Stimulated activated CD4-positive, alpha-beta T cell treated with anti-CD3 and anti-CD28 coated beads, TNF-alpha, amount 100 ng/mL, for 24 hours (primary cell): ENCODE measurements around the gene ACTL6A.

Experiments
- DNase-seq, 3 experiments: peaks; one replicate each; pipeline ENCODE4 v3.0.0-alpha.2; 2020; ENCODE audit warnings: low read depth in 3 of 3

The ACTL6A gene

GRCh38 chr3:179590669-179591068 is 27.9 kb downstream of the ACTL6A start:
- DNase-seq, result no peak

- DNase-seq, result no peak
Measured at GRCh38 chr3:179591313-179591712, 28.6 kb downstream of the ACTL6A start.

DNA sequence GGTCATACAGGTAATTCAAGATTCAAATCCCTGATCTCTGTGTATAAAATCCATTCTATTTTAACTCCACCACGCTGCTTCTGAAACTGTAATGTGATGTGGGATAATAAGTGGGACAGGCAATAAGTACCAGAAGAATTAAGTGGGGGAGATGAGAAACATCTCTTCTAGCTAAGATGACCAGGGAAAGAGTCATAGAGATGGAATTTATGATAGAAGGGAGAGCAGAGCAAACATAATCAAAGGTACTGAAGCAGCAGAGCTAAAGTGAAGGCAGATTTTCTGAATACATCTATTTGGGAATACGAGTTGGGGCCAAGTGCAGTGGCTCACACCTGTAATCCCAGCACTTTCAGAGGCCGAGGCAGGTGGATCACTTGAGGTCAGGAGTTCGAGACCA is 36.8 kb downstream of the ACTL6A start:
- DNase-seq, result no peak

DNA sequence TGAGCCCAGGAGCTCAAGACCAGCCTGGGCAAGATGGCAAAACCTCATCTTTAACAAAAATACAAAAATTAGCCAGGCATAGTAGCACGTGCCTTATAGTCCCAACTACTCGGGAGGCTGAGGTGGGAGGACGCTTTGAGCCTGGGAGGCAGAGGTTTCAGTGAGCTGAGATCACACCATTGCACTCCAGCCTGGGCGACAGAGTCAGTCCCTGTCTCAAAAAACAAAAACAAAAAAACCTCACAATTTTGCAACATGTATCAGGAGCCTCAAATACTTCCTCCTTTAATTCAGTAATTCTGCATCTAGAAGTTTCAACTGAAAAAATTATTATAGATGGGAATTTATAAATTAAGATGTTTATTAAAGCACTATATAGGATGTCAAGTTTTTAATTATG is 40.6 kb downstream of the ACTL6A start:
- DNase-seq, result no peak

DNA sequence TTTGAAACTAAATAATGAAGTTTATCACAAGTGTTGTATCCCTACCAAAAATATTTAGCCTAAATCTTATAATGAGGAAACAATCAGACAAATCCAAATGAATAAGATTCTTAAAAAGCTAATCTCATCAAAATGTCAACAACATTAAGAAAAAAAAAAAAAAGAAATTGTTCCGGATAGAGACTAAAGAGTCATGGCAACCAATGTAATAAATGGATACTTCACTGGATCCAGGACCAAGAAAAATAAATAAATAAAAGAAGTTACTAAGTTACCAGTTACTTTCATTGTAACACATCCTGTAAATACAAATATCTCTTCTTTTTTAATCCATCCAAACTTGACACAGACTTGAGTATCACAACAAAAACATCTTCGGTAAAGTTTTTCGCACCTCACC is 41.1 kb downstream of the ACTL6A start:
- no peak for DNase-seq

DNA sequence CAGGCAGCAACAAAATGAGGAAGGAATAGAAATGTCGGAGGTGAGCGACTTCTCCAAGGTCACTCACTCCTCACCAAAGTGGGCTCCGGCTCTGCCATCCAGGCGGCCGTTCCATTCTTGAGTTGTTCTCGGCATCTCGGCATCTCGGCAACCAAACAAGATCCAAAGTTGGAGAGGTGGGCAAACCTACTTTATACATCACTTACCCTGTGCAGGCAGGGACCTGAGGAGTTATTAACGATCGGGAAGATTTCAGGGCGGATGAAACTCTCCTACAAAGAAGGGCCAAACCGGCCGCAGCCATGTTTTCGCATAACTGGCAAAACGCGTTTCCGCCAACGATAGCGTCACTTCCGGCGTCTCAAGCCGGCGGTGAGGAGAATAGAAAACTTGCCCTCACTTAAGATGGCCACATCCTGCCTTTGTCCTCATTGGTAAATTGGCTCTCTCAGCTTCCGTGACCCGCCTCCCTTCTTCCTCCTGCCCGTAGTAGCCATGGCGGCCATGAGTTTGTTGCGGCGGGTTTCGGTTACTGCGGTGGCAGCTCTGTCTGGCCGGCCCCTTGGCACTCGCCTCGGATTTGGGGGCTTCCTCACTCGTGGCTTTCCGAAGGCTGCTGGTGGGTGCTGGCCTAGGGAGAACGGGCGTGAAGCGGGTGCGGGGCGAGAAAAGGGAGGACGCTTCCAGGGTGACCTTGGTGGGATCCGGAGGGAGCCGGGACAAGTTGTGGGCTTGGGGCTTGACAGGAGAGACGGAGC is 41.8 kb downstream of the ACTL6A start, which contains the start of the genes MRPL47 and NDUFB5:
TSS of gene MRPL47 (minus strand) at position 318 of the 758 bp plus-strand sequence. CDS start at position 304, 14 bp downstream.
TSS of gene NDUFB5 (plus strand) at position 474 of the 758 bp plus-strand sequence. CDS start at position 496, 22 bp downstream.
- DNase-seq, result peak; percentile 84 to 89 (median 89)

- DNase-seq, result no peak
Measured at GRCh38 chr3:179606534-179607085, 43.9 kb downstream of the ACTL6A start.

DNA sequence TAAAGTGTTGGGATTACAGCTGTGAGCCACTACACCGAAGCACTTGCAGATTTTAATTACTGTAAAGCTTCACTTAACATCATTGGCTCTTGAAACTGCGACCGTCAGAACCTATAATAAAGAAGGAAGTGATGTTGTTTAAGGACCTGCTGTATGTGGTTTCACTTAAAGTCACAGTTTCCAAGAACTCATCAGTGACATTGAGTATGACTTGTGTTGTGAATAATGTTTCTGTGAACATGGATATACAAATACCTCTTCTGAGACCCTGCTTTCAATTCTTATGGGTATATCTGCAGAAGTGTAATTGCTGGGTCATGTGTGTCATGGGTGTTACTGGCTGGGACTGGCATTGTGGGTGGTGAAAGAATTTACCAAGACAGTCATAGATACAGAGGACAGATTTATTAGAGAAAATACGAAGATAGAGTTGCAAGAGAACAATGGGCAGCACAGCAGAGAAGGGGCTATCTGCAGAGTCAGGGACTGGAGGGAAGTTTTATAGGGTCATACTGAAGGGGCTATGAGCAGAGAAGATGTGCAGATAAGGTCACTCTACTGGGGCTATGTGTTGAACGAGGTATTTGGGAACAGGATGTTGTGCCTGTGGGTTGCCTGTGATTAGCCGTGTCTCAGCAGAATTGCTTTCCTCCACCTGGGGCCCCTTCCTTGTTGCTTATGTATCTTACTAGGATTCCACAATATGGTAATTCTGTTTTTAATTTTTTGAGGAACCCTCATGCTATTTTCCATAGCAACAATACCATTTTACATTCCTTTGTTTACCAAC is 46.4 kb downstream of the ACTL6A start:
- peak in 1 of 3 experiments; percentile 1 for DNase-seq

GRCh38 chr3:179610066-179610465 is 47.3 kb downstream of the ACTL6A start:
- DNase-seq, result no peak

- DNase-seq, result no peak
Measured at GRCh38 chr3:179613807-179614206, 51.1 kb downstream of the ACTL6A start.

DNA sequence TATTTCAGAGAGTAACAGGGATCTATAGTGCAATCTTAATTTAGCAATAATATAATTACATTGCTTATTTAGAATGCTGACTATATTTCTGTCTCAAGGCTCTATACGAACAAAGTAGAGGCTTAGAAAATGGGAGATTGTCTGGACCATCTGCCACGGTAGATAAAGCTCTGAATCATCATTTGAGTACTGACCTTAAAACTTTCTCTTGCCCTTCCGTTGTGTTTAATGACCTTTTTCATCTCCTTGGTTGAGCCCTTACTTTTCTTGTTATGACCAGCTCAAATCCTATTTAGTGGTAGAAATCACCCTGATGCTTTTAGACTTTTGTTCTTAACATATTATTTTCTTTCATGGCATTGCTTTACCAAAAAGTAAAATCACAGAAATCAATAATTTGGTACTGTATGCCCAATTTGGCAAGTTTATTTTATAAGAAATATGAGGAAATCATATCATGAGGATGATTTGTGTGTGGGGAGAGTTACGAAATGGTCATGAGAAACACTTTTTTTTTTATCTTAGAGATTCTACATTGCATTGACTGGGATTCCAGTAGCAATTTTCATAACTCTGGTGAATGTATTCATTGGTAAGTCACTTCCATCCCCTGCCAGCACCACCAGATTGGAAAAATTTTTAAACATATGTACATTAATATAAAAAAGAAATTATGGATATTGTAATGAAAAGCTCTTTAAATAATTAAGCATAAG is 52.9 kb downstream of the ACTL6A start:
- DNase-seq, result no peak

DNA sequence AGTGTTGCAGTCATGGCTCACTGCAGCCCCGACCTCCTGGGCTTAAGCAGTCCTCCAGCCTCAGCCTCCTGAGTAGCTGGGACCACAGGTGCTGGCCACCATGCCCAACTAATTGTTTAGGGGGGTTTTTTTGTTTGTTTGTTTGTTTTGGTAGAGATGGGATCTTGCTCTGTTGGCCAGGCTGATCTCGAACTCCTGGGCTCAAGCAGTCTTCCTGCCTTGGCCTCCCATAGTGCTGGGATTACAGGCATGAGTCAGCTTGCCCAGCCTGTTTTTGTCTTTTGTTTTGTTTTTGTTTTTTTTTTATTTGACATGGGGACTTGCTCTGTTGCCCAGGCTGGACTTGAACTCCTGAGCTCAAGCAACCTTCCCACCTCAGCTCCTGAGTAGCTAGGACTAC is 59.3 kb downstream of the ACTL6A start:
- DNase-seq, result no peak

DNA sequence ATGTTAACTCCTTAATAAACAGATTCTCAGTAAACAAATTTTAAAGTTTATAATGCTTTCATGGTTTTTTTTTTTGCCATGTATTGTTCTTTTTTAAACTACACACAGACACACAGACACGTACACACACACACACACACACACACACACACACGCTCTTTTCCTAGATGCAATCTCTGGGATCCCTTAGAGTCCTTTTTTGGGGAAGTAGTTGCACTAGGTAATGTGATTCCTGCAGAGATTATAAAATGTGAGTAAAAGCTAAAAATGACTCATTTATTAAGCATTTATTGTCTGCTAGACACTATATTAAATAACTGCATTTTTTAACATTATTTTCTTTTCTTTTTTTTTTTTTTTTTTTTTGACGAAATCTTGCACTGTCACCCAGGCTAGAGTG is 61.7 kb downstream of the ACTL6A start:
- DNase-seq, result no peak

DNA sequence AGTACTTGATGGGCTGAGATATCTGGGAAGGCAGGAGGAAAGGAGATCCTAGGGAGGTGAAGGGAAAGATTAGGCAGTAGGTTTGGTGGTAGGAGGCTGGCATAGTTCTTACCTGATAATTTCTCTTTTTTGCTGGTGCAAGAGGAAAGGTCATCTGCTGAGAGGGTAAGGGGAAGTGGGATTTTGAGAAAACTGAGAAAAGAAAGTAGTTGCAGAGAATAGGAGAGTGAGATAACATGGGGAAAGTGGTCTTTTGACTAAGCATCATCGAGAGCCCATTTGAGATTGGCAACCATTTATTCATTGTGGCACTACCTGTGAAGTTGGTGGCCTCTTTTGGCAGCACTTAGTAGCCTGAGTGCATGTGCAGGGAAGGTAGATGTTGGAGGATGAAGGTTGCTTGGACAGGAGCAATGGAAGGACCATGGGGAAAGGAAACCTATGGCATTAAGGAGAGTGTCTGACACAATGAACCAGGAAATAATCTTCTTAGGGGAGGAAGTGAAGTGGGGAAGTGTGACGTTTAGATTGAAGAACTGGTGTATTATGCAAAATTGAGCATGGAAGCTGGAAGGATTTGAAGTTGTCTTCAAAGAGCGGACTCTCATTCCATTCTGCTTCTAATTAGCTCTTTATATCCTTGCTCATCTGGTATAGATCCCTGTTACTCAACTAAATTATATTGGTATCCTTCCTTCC is 68.2 kb downstream of the ACTL6A start:
- DNase-seq, result no peak
